Fibroblast of lung (primary cell): ENCODE results near the gene ITGAD. TPM values are rescaled to one million over a fixed set of nuclear protein-coding genes. Genes with fewer than 3 reads are reported as not detected.

Source experiments
- DNase-seq, 2 donors: peaks; one replicate each; pipeline versions ENCODE4 v3.0.0 to v3.0.0-alpha.2; 2010; ENCODE audit warnings: low read depth in 2 of 2
- H2AFZ ChIP-seq: 2 replicates; pipeline ENCODE4 v1.5.1; 2012; ENCODE audit warnings: low read length, control low read depth, inconsistent platforms
- H3K27ac ChIP-seq: 2 replicates; pipeline ENCODE4 v1.5.1; 2011; ENCODE audit warnings: low read length, control low read depth; ENCODE audit not compliant: insufficient read depth
- H3K27me3 ChIP-seq: 2 replicates; pipeline ENCODE4 v1.5.1; 2011; ENCODE audit warnings: mild to moderate bottlenecking, low read length; ENCODE audit not compliant: control insufficient read depth, insufficient read depth
- H3K36me3 ChIP-seq: 2 replicates; pipeline ENCODE4 v1.5.1; 2011; ENCODE audit warnings: low read length; ENCODE audit not compliant: control insufficient read depth, insufficient read depth
- H3K4me1 ChIP-seq: 2 replicates; pipeline ENCODE4 v1.5.1; 2011; ENCODE audit warnings: low read length; ENCODE audit not compliant: control insufficient read depth, insufficient read depth; ENCODE audit errors: extremely low read depth
- H3K4me2 ChIP-seq: 2 replicates; pipeline ENCODE4 v1.5.1; 2011; ENCODE audit warnings: low read length, control low read depth; ENCODE audit not compliant: insufficient read depth; ENCODE audit errors: extremely low read depth
- H3K4me3 ChIP-seq, 4 experiments: fragments of 200-600 bp in 1 of 4; sonication (generic) in 1 of 4; replicated peaks in 1 of 4; 2 replicates each; pipeline ENCODE4 v1.5.1; 2011 to 2016; ENCODE audit warnings: low read length in 4 of 4, low read depth in 3 of 4, mild to moderate bottlenecking in 3 of 4, control low read depth in 2 of 4, inconsistent platforms in 1 of 4, mixed read lengths in 1 of 4; ENCODE audit not compliant: insufficient read depth in 1 of 4; ENCODE audit errors: control extremely low read depth in 1 of 4
- H3K79me2 ChIP-seq: 2 replicates; pipeline ENCODE4 v1.5.1; 2012; ENCODE audit warnings: mild to moderate bottlenecking, low read length, inconsistent platforms; ENCODE audit not compliant: control insufficient read depth, insufficient read depth
- H3K9ac ChIP-seq: 2 replicates; pipeline ENCODE4 v1.5.1; 2011; ENCODE audit warnings: mild to moderate bottlenecking, low read length, control low read depth; ENCODE audit not compliant: insufficient read depth
- H3K9me3 ChIP-seq: 2 replicates; pipeline ENCODE4 v1.5.1; 2012; ENCODE audit warnings: low read depth, low read length; ENCODE audit not compliant: control insufficient read depth, insufficient read depth
- H4K20me1 ChIP-seq: 2 replicates; pipeline ENCODE4 v1.5.1; 2011; ENCODE audit warnings: low read length; ENCODE audit not compliant: control insufficient read depth, insufficient read depth; ENCODE audit errors: extremely low read depth
- CTCF ChIP-seq, 2 donors: IDR thresholded peaks in 1 of 2; conservative IDR thresholded peaks in 1 of 2; 1 replicate in 1 of 2; 2 replicates in 1 of 2; pipeline ENCODE4 v1.5.1; 2011 to 2012; ENCODE audit warnings: low read length in 2 of 2, control low read depth in 1 of 2, inconsistent platforms in 1 of 2, low read depth in 1 of 2, mild to moderate bottlenecking in 1 of 2
- EZH2 ChIP-seq: IDR thresholded peaks from 2 replicates; pipeline ENCODE4 v1.5.1; 2012; ENCODE audit warnings: low read length, control low read depth, mild to moderate bottlenecking; ENCODE audit errors: missing control alignments
- polyA plus RNA-seq, 2 donors: library from polyadenylated mRNA; depleted of rRNA in 1 of 2; stranded (reverse) in 1 of 2; unstranded in 1 of 2; fragments of >200 nt; gene quantifications; 2 replicates each; pipeline ENCODE4 v1.2.1, GENCODE V29; 2011 to 2012; ENCODE audit warnings: missing spikeins in 1 of 2
- total RNA-seq: library from RNA; depleted of rRNA; stranded (reverse); fragments of >200 nt; gene quantifications from 2 replicates; pipeline ENCODE4 v1.2.1, GENCODE V29; 2014

ITGAD gene
- total and polyA plus RNA-seq, 2 donors (not counting 1 experiment from before 2014, with no cell fraction given), result not detected

GRCh38 chr16:31458073-31458843, 65.1 kb downstream of the ITGAD start:
- Histone ChIP-seq H2AFZ (no peak overlapping the region), H3K9ac (peak overlapping the region; percentile 100), H4K20me1 (no peaks in the 10 kb centered on the region), H3K27me3 (no peaks in the 10 kb centered on the region), H3K9me3 (no peaks in the 10 kb centered on the region), H3K27ac (peak overlapping the region; percentile 100), H3K4me3 (peak overlapping the region; percentile 86 to 92 (median 88)), H3K36me3 (peaks cover 7% of the 10 kb centered on the region), H3K4me1 (peaks cover 17% of the 10 kb centered on the region), H3K79me2 (peaks cover 37% of the 10 kb centered on the region), H3K4me2 (peak overlapping the region; percentile 96)
- DNase-seq, result peak in 1 of 2 donors; percentile 60
- TF ChIP-seq EZH2 (no peak), CTCF (conservative IDR thresholded peaks at IDR 0.05 in 1 of 2, IDR thresholded peaks at IDR 0.05 in 1 of 2; ENCODE audit: low read depth in 1 of 2, low read length in 2 of 2) (no peak)

GRCh38 chr16:31458844-31459686, 65.9 kb downstream of the ITGAD start, which contains the start of gene ARMC5:
TSS of gene ARMC5 (plus strand) at chr16:31459501. CDS start at chr16:31459525, 24 bp downstream.
- H3K9ac ChIP-seq, result peak within 1 kb of the TSS; percentile 100
- no peaks in the 10 kb centered on the region for H3K27me3 ChIP-seq
- H3K4me1 ChIP-seq, result peaks cover 10% of the 10 kb centered on the region
- TF ChIP-seq CTCF (conservative IDR thresholded peaks at IDR 0.05 in 1 of 2, IDR thresholded peaks at IDR 0.05 in 1 of 2; ENCODE audit: low read depth in 1 of 2, low read length in 2 of 2) (peak; percentile 50 to 51), EZH2 (no peak)
- peak within 1 kb of the TSS; percentile 87 for H2AFZ ChIP-seq
- H3K79me2 ChIP-seq, result peaks cover 35% of the 10 kb centered on the region
- peak; percentile 98 for DNase-seq
- peak within 1 kb of the TSS; percentile 100 for H3K27ac ChIP-seq
- H3K4me3 ChIP-seq, result peak within 1 kb of the TSS; percentile 86 to 92 (median 88)
- no peaks in the 10 kb centered on the region for H4K20me1 ChIP-seq
- peak within 1 kb of the TSS; percentile 96 for H3K4me2 ChIP-seq
- H3K9me3 ChIP-seq, result no peaks in the 10 kb centered on the region
- peaks cover 7% of the 10 kb centered on the region for H3K36me3 ChIP-seq
